ENCODE results near the gene SEZ6L. TPM values are rescaled to one million over a fixed set of nuclear protein-coding genes. Genes with fewer than 3 reads are reported as not detected.

Gene SEZ6L
- total RNA-seq, 1 experiment from 2014 or later: 0.13 TPM

DNA sequence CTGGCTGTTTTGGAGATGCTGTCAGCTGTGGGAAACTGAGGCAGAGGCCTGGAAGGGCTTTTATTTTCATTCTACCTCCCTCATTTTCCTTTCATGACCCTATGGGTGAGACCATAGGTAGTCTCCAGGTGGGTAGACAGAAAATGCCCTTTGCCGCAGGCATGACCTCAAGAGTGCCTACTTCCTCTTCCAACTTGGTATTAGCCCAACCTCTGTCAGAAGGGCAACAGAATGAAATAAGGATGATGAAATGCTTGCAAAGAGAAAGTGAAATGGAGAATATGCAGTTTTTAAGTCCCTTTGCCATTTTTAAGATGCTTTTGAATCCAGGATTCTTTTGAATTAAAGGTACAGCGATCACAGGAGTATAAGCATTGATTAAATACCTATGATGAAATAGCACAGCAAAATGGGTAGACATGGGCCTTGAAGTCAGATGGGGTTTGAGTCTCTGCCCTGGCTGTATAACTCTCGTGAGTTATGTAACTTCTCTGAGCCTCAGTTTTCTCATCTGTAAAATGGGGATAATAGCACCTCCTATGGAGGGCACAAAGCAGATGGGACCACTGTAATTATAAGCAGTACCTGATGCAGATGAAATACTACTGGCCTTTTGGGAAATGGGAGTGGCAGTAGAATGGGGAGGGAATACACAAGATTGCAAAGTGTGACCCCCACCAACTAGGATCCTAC is 263.5 kb downstream of the SEZ6L start:
- H3T11ph ChIP-seq (ENCODE audit: low read length): no peak overlapping the region
- no peaks in the 10 kb centered on the region; the same call in 1 of the 2 replicates for H3K4me1 ChIP-seq (ENCODE audit: insufficient read depth, low read length)
- H3K4ac ChIP-seq (ENCODE audit: low read depth, low read length): no peak overlapping the region
- no peak overlapping the region for H3K14ac ChIP-seq (ENCODE audit: insufficient read depth, low read length)
- H2AK5ac ChIP-seq (ENCODE audit: insufficient read length, low read length): no peak overlapping the region
- H3K27ac Mint-ChIP-seq: no peak overlapping the region; a peak in 1 of 7 replicates
- no peaks in the 10 kb centered on the region; the same call in 1 of the 2 replicates for H3K79me2 ChIP-seq (ENCODE audit: insufficient read depth, low read length)
- no peak overlapping the region for H2BK5ac ChIP-seq (ENCODE audit: insufficient read length, low read length)
- H2BK15ac ChIP-seq (ENCODE audit: low read depth, low read length): no peak overlapping the region
- H2AFZ ChIP-seq (ENCODE audit: low read length): no peak overlapping the region
- peaks cover 3 to 19% (median 13%) of the 10 kb centered on the region in 3 experiments for H3K36me3 Mint-ChIP-seq (ENCODE audit: insufficient read depth in 1 of 3, low read depth in 3 of 3)
- no peak overlapping the region for H4K8ac ChIP-seq (replicated peaks; ENCODE audit: insufficient read length, low read depth, low read length)
- no peaks in the 10 kb centered on the region for H3K9me3 ChIP-seq (ENCODE audit: control insufficient read depth, low read depth, low read length)
- no peak overlapping the region for H3K4me2 ChIP-seq (ENCODE audit: insufficient read depth, insufficient read length, low read length)
- H3K79me1 ChIP-seq (ENCODE audit: insufficient read depth, low read depth, low read length, poor library complexity, severe bottlenecking): no peaks in the 10 kb centered on the region
- peaks cover 11% of the 10 kb centered on the region for H3K23me2 ChIP-seq (ENCODE audit: insufficient read length, low read depth, low read length, poor library complexity, severe bottlenecking)
- H3K27me3 ChIP-seq (ENCODE audit: insufficient read depth, low read length): no peaks in the 10 kb centered on the region
- peaks cover 21% of the 10 kb centered on the region for H3K27me3 Mint-ChIP-seq (ENCODE audit: low read depth)
- H3K9me3 Mint-ChIP-seq: no peaks in the 10 kb centered on the region
- no peak overlapping the region for H3K56ac ChIP-seq (ENCODE audit: insufficient read length, low read depth, low read length)
- no peak overlapping the region for H2BK12ac ChIP-seq (ENCODE audit: insufficient read length, low read depth, low read length)
- no peak overlapping the region for H4K5ac ChIP-seq (ENCODE audit: insufficient read length, low read depth, low read length)
- no peak overlapping the region for H3K27ac ChIP-seq (ENCODE audit: insufficient read length, low read depth, low read length)
- no peak overlapping the region for H2BK120ac ChIP-seq (ENCODE audit: low read depth, low read length, poor library complexity, severe bottlenecking)
- no peak overlapping the region for H3K9ac ChIP-seq (ENCODE audit: extremely low read depth, insufficient read length, low read length)
- no peak overlapping the region for H4K91ac ChIP-seq (ENCODE audit: insufficient read length, low read depth, low read length)
- DNase-seq: no peak
- no peak overlapping the region for H3K4me3 Mint-ChIP-seq
- peaks cover 19 to 29% of the 10 kb centered on the region in 2 experiments for H3K4me1 Mint-ChIP-seq
- H3K23ac ChIP-seq (ENCODE audit: insufficient read length, low read depth, low read length): no peak overlapping the region
- no peak overlapping the region for H2BK20ac ChIP-seq (ENCODE audit: low read depth, low read length, poor library complexity, severe bottlenecking)
- TF ChIP-seq, protein P1, sequence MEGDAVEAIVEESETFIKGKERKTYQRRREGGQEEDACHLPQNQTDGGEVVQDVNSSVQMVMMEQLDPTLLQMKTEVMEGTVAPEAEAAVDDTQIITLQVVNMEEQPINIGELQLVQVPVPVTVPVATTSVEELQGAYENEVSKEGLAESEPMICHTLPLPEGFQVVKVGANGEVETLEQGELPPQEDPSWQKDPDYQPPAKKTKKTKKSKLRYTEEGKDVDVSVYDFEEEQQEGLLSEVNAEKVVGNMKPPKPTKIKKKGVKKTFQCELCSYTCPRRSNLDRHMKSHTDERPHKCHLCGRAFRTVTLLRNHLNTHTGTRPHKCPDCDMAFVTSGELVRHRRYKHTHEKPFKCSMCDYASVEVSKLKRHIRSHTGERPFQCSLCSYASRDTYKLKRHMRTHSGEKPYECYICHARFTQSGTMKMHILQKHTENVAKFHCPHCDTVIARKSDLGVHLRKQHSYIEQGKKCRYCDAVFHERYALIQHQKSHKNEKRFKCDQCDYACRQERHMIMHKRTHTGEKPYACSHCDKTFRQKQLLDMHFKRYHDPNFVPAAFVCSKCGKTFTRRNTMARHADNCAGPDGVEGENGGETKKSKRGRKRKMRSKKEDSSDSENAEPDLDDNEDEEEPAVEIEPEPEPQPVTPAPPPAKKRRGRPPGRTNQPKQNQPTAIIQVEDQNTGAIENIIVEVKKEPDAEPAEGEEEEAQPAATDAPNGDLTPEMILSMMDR (conservative IDR thresholded peaks at IDR 0.05): no peak
- H3K18ac ChIP-seq (ENCODE audit: insufficient read length, low read depth, low read length): no peak overlapping the region
- no peaks in the 10 kb centered on the region for H4K20me1 ChIP-seq (ENCODE audit: control insufficient read depth, insufficient read depth, insufficient read length)
- WGBS (ENCODE audit: extremely low coverage, insufficient read length, low lambda C conversion rate): no CpG with 5 or more reads among the region's 3 CpGs
